ENCODE data around the gene DEK.

DNA sequence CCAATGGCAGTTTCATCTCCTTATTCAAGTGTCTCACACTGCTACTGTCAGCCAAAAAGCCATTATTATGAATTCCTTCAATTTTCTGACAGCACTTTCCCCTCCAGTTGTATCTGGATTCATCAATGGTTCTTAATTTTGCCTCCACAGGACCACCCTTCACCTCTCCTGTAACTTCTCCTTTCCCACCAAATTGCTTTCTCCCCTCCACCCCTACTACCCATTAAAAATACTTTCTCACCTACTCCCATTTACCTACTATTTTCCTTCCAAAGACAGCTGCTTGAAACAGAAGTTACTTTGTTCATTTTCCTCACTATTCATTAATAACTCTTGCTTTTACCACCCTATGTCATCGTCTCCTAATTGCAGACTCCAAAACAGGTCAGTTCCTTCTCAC, 29.8 kb downstream of the DEK start:
- TF ChIP-seq, protein P1, sequence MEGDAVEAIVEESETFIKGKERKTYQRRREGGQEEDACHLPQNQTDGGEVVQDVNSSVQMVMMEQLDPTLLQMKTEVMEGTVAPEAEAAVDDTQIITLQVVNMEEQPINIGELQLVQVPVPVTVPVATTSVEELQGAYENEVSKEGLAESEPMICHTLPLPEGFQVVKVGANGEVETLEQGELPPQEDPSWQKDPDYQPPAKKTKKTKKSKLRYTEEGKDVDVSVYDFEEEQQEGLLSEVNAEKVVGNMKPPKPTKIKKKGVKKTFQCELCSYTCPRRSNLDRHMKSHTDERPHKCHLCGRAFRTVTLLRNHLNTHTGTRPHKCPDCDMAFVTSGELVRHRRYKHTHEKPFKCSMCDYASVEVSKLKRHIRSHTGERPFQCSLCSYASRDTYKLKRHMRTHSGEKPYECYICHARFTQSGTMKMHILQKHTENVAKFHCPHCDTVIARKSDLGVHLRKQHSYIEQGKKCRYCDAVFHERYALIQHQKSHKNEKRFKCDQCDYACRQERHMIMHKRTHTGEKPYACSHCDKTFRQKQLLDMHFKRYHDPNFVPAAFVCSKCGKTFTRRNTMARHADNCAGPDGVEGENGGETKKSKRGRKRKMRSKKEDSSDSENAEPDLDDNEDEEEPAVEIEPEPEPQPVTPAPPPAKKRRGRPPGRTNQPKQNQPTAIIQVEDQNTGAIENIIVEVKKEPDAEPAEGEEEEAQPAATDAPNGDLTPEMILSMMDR (IDR thresholded peaks at IDR 0.05; ENCODE audit: low read depth, low read length): no peak
- no peak for TF ChIP-seq POLR2A (IDR thresholded peaks at IDR 0.05; ENCODE audit: extremely low read depth, insufficient read length)
